ENCODE results near the gene MCM10. TPM values are rescaled to one million over a fixed set of nuclear protein-coding genes. Genes with fewer than 3 reads are reported as not detected.
"Not testable (repeated sequence)": the region's sequence is repeated elsewhere in the genome, so short reads cannot be mapped to it uniquely, and the experiment has no call there.

Gene MCM10
- total and polyA plus RNA-seq, 10 of the 15 experiments (the other 5 are each of a cell fraction or from before 2014, with no cell fraction given) = 5.8 to 35.1 (median 23.7) TPM

DNA sequence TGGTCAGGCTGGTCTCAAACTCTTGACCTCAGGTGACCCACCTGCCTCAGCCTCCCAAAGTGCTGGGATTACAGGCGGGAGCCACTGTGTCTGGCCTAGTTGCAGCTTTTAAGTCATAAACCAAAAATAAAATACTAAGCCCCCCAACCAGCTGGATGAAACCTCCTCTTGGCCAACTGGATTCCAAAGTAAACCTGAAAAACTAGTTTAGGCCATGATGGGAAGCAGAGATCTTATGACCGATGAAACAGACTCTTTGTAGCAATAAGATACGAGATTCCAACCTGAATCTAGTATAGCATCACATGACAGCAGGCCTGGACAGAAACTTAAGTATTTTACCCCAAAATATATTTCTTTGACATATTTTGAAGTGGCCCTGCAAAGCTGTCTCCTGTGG is 9.1 kb upstream of the MCM10 start (continued):
- no peak for TF ChIP-seq NRF1 (conservative IDR thresholded peaks at IDR 0.05; ENCODE audit: low read depth, low read length)
- no peak for TF ChIP-seq SIX5 (IDR thresholded peaks at IDR 0.05; ENCODE audit: low read depth, low read length, severe bottlenecking)
- no peak for TF ChIP-seq ZNF274 (IDR thresholded peaks at IDR 0.05; ENCODE audit: insufficient read depth, insufficient read length)

DNA sequence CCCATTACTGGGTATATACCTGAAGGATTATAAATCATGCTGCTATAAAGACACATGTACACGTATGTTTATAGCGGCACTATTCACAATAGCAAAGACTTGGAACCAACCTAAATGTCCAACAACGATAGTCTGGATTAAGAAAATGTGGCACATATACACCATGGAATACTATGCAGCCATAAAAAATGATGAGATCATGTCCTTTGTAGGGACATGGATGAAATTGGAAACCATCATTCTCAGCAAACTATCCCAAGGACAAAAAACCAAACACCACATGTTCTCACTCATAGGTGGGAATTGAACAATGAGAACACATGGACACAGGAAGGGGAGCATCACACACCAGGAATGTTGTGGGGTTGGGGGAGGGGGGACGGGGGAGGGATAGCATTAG is 5.5 kb upstream of the MCM10 start:
- H3K9ac ChIP-seq (ENCODE audit: control insufficient read depth, insufficient read depth, low read length); POLR2A ChIA-PET; H3K4me2 ChIP-seq (ENCODE audit: control insufficient read depth, insufficient read depth); H3K27me3 ChIP-seq (replicated peaks in 1 of 2; ENCODE audit: control insufficient read depth in 2 of 2, insufficient read depth in 2 of 2, low read length in 1 of 2); H3K4me3 ChIP-seq; H3K79me2 ChIP-seq (ENCODE audit: control insufficient read depth, insufficient read depth, low read length); SMC1A ChIA-PET (ENCODE audit: uncharacterized antibody, unreplicated experiment); H2AFZ ChIP-seq (ENCODE audit: control insufficient read depth, low read depth, low read length); ATAC-seq; in situ Hi-C loops (cut with MboI); H3K4me1 ChIP-seq (ENCODE audit: control insufficient read depth, insufficient read depth, low read length); BruUV-seq (replicated peaks); DNase-seq (ENCODE audit: low read depth, low spot score); CTCF ChIA-PET; H3K36me3 ChIP-seq (ENCODE audit: control insufficient read depth in 2 of 2, insufficient read depth in 2 of 2, low read length in 1 of 2); RAD21 ChIA-PET (ENCODE audit: unreplicated experiment); FAIRE-seq; H3K9me3 ChIP-seq (replicated peaks; ENCODE audit: control insufficient read depth, insufficient read depth, low read length); H4K20me1 ChIP-seq (ENCODE audit: control insufficient read depth, insufficient read depth); H3K27ac ChIP-seq (ENCODE audit: control insufficient read depth, insufficient read depth); intact Hi-C loops (cut with micrococcal nuclease; ENCODE audit: unreplicated experiment): not testable (repeated sequence)
- 67% methylated on average over 3 of the region's 4 CpGs for WGBS (ENCODE audit: insufficient coverage, insufficient replicate concordance, low lambda C conversion rate, missing lambda C conversion rate)

DNA sequence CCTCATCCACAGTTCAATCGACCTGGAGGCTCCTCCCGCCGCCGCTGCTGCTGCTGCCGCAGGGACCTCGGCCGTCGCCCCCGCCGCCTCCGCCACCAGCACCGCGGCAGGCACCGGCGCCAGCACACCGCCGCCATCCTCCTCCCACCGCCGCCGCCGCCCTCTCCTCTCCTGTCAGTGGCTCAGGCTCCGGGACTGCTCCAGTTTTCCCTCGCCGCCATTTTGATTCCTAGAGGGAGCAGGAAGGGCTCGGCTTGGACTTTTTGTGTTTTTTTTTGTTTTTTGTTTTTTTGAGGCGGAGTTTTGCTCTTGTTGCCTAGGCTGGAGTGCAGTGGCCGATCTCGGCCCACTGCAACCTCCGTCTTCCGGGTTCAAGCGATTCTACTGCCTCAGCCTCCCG is 3.0 kb upstream of the MCM10 start:
- Histone ChIP-seq H3K27ac (ENCODE audit: control insufficient read depth, insufficient read depth) (no peak overlapping the region), H3K27me3 (replicated peaks in 1 of 2; ENCODE audit: control insufficient read depth in 2 of 2, insufficient read depth in 2 of 2, low read length in 1 of 2) (no peaks in the 10 kb centered on the region), H4K20me1 (ENCODE audit: control insufficient read depth, insufficient read depth) (no peaks in the 10 kb centered on the region), H2AFZ (ENCODE audit: control insufficient read depth, low read depth, low read length) (0 out of 2 replicates have a peak overlapping the region, but pooled peaks have one; percentile 23), H3K79me2 (ENCODE audit: control insufficient read depth, insufficient read depth, low read length) (peaks cover 12% of the 10 kb centered on the region), H3K36me3 (ENCODE audit: control insufficient read depth in 2 of 2, insufficient read depth in 2 of 2, low read length in 1 of 2) (no peaks in the 10 kb centered on the region), H3K9me3 (replicated peaks; ENCODE audit: control insufficient read depth, insufficient read depth, low read length) (no peaks in the 10 kb centered on the region), H3K4me3 (no peak overlapping the region), H3K4me2 (ENCODE audit: control insufficient read depth, insufficient read depth) (no peak overlapping the region), H3K9ac (ENCODE audit: control insufficient read depth, insufficient read depth, low read length) (no peak overlapping the region), H3K4me1 (ENCODE audit: control insufficient read depth, insufficient read depth, low read length) (peaks cover 7% of the 10 kb centered on the region)
- ChIA-PET CTCF (interaction anchor here (0.9 kb wide), 1 partner anchor 145 kb away, joined by 3 read pairs; no protein-coding TSS in a partner anchor), RAD21 (ENCODE audit: unreplicated experiment) (no interaction called here), SMC1A (ENCODE audit: uncharacterized antibody, unreplicated experiment) (no interaction called here), POLR2A (no interaction called here)
- in situ Hi-C loops (cut with MboI) (no loop called here), intact Hi-C loops (cut with micrococcal nuclease; ENCODE audit: unreplicated experiment) (no loop called here)
- 86% methylated on average over 31 of the region's 32 CpGs for WGBS (ENCODE audit: insufficient coverage, insufficient replicate concordance, low lambda C conversion rate, missing lambda C conversion rate)
- DNase-seq (ENCODE audit: low read depth, low spot score) (no peak), FAIRE-seq (no peak), ATAC-seq (no peak)
- BruUV-seq (replicated peaks) = no TSS peak
- TF ChIP-seq MXI1 (IDR thresholded peaks at IDR 0.05; ENCODE audit: low read depth, low read length) (no peak), SREBF2 (IDR thresholded peaks at IDR 0.05; ENCODE audit: low read length) (no peak), SREBF1 (IDR thresholded peaks at IDR 0.05; ENCODE audit: low read length) (no peak), SPI1 (IDR thresholded peaks at IDR 0.05; ENCODE audit: borderline replicate concordance, insufficient read depth, low read depth, low read length) (no peak)

Data from GM12878 (cell line).